Mammary epithelial cell (primary cell): Measurements from ENCODE around the gene FAF2.

Experiments used
- EZH2 ChIP-seq: IDR thresholded peaks from 2 replicates; pipeline ENCODE4 v1.6.1; 2012; ENCODE audit warnings: low read length, inconsistent platforms, borderline replicate concordance
- TF ChIP-seq, protein P1 (sequence below), 2 donors: IDR thresholded peaks in 1 of 2; conservative IDR thresholded peaks in 1 of 2; 2 replicates each; pipeline ENCODE4 v1.5.1; 2011 to 2012; ENCODE audit warnings: inconsistent platforms in 2 of 2, low read length in 2 of 2, mild to moderate bottlenecking in 2 of 2, control low read depth in 1 of 2, low read depth in 1 of 2; ENCODE audit not compliant: insufficient read depth in 1 of 2; ENCODE audit errors: extremely low read depth in 1 of 2

DNA sequence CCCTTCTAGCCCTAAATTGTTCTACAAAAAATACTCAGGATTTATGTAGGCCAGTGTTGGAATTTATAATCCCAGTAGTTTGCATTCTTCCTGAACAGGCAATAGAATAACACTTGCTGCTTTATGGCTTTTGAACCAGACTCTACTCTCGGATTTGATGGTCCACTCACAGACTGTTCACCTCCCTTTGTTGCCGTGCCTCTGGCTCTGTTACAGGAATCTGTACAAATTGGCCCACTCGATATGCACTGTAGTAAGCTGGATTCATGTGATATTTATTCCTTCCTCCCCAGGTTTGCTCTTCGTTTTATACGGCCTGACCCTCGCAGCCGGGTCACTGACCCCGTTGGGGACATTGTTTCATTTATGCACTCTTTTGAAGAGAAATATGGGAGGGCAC, 43.7 kb downstream of the FAF2 start:
- TF ChIP-seq, protein P1, sequence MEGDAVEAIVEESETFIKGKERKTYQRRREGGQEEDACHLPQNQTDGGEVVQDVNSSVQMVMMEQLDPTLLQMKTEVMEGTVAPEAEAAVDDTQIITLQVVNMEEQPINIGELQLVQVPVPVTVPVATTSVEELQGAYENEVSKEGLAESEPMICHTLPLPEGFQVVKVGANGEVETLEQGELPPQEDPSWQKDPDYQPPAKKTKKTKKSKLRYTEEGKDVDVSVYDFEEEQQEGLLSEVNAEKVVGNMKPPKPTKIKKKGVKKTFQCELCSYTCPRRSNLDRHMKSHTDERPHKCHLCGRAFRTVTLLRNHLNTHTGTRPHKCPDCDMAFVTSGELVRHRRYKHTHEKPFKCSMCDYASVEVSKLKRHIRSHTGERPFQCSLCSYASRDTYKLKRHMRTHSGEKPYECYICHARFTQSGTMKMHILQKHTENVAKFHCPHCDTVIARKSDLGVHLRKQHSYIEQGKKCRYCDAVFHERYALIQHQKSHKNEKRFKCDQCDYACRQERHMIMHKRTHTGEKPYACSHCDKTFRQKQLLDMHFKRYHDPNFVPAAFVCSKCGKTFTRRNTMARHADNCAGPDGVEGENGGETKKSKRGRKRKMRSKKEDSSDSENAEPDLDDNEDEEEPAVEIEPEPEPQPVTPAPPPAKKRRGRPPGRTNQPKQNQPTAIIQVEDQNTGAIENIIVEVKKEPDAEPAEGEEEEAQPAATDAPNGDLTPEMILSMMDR (conservative IDR thresholded peaks at IDR 0.05 in 1 of 2, IDR thresholded peaks at IDR 0.05 in 1 of 2; ENCODE audit: extremely low read depth in 1 of 2, insufficient read depth in 1 of 2, low read depth in 1 of 2, low read length in 2 of 2): no peak
- TF ChIP-seq EZH2: no peak
